ENCODE results near the gene EXOC3. TPM values are rescaled to one million over a fixed set of nuclear protein-coding genes. Genes with fewer than 3 reads are reported as not detected.

The EXOC3 gene
- total and polyA plus RNA-seq, 2 of the 8 experiments (the other 6 are each of a cell fraction or from before 2014, with no cell fraction given): 14.4 to 30.0 TPM

DNA sequence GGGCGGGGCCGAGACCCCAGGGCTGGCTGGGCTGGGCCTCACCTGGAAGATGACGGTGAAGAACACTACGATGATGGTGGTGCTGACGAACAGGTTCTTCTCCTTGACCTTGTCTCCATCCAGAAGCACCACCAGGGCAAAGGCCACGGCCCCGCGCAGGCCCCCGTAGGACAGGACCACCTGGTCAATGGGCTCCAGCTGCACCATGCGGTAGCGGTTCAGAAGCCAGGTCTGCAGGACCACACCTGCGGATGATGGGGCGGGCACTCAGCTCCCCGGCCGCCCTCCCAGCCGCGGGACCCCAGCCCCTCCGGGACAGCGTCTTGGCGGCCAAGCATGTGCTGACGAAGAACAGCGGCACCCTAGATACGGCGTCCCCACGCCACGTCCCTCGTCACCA, 39.5 kb downstream of the EXOC3 start:
- no peak overlapping the region for H4K91ac ChIP-seq (replicated peaks; ENCODE audit: insufficient read length, low read length)
- H3K79me1 ChIP-seq (ENCODE audit: low read depth, low read length): no peaks in the 10 kb centered on the region
- no peak overlapping the region for H4K5ac ChIP-seq (ENCODE audit: insufficient read length, low read depth, low read length)
- no peak overlapping the region for H4K8ac ChIP-seq (ENCODE audit: extremely low read depth, insufficient read depth, low read length)
- no peak overlapping the region for H2AFZ ChIP-seq (ENCODE audit: low read length)
- no peak for DNase-seq (ENCODE audit: low read depth in 1 of 2, low spot score in 2 of 2)
- no peaks in the 10 kb centered on the region for H3K4me1 ChIP-seq (replicated peaks in 1 of 4; ENCODE audit: control insufficient read depth in 3 of 4, insufficient read depth in 4 of 4, low read length in 3 of 4)
- H2BK15ac ChIP-seq (ENCODE audit: low read length): no peak overlapping the region
- no peak overlapping the region for H3K4me3 ChIP-seq (ENCODE audit: extremely low read depth in 1 of 4, insufficient read depth in 2 of 4, low read depth in 3 of 4, low read length in 4 of 4)
- H3K23me2 ChIP-seq (ENCODE audit: low read depth, low read length): no peaks in the 10 kb centered on the region
- no peak overlapping the region for H3K4ac ChIP-seq (replicated peaks; ENCODE audit: insufficient read length, low read depth, low read length)
- ChIA-PET CTCF (ENCODE audit: partially characterized antibody) (interaction anchor here (0.7 kb wide), 1 partner anchor 36 kb away, joined by 3 read pairs; no protein-coding TSS in a partner anchor), POLR2A (ENCODE audit: partially characterized antibody) (no interaction called here)
- H3K27me3 ChIP-seq (replicated peaks in 1 of 4; ENCODE audit: control insufficient read depth in 3 of 4, extremely low read depth in 1 of 4, insufficient read depth in 3 of 4, low read length in 3 of 4): no peaks in the 10 kb centered on the region; a peak in 3 of 7 replicates
- no peaks in the 10 kb centered on the region for H3K79me2 ChIP-seq (ENCODE audit: control insufficient read depth in 1 of 2, insufficient read depth in 2 of 2, low read length in 2 of 2)
- FAIRE-seq: no peak
- H3K23ac ChIP-seq (ENCODE audit: insufficient read length): no peak overlapping the region
- no peak overlapping the region for H2BK20ac ChIP-seq (ENCODE audit: low read length)
- no peak overlapping the region for H3K4me2 ChIP-seq (ENCODE audit: insufficient read depth in 1 of 2, low read depth in 2 of 2, low read length in 2 of 2)
- no peak overlapping the region for H2BK120ac ChIP-seq (replicated peaks; ENCODE audit: low read depth, low read length)
- no peaks in the 10 kb centered on the region for H3K9me3 ChIP-seq (ENCODE audit: insufficient read depth in 2 of 2, low read depth in 1 of 2, low read length in 1 of 2)
- 96% methylated on average over 18 of the region's 27 CpGs; no CpG with 5 or more reads in 1 of the 2 experiments for WGBS, 2 experiments (ENCODE audit: extremely low coverage in 1 of 2, insufficient coverage in 1 of 2, insufficient read length in 1 of 2, insufficient replicate concordance in 2 of 2, low coverage in 1 of 2, low lambda C conversion rate in 2 of 2, missing lambda C conversion rate in 1 of 2)
- H2BK5ac ChIP-seq (ENCODE audit: low read depth, low read length): no peak overlapping the region
- no peak overlapping the region for H3K14ac ChIP-seq (ENCODE audit: insufficient read length)
- no peak overlapping the region for H2AK5ac ChIP-seq (ENCODE audit: low read depth, low read length)
- H3K9ac ChIP-seq (replicated peaks in 1 of 4; ENCODE audit: extremely low read depth in 1 of 4, low read depth in 3 of 4, low read length in 3 of 4): no peak overlapping the region
- H4K20me1 ChIP-seq (replicated peaks in 1 of 2; ENCODE audit: control insufficient read depth in 1 of 2, insufficient read depth in 2 of 2, low read length in 2 of 2): peaks cover 0 to 1% of the 10 kb centered on the region in 2 experiments
- no peak overlapping the region for H3K18ac ChIP-seq (ENCODE audit: extremely low read depth, low read length)
- H3K36me3 ChIP-seq (ENCODE audit: control insufficient read depth in 2 of 4, insufficient read depth in 4 of 4, low read length in 3 of 4): no peaks in the 10 kb centered on the region
- H3K27ac ChIP-seq (ENCODE audit: low read depth, low read length): no peak overlapping the region
- H3K56ac ChIP-seq (replicated peaks; ENCODE audit: insufficient read length, low read depth, low read length): no peak overlapping the region
- no peak overlapping the region for H2BK12ac ChIP-seq (ENCODE audit: low read depth, low read length)
- TF ChIP-seq EZH2 (IDR thresholded peaks at IDR 0.05; ENCODE audit: low read depth, low read length, severe bottlenecking): no peak
- no peak for TF ChIP-seq CREB1 (IDR thresholded peaks at IDR 0.05)
- TF ChIP-seq GTF2F1 (IDR thresholded peaks at IDR 0.05; ENCODE audit: borderline replicate concordance, low read depth, low read length): no peak
- no peak for TF ChIP-seq ATF3 (IDR thresholded peaks at IDR 0.05; ENCODE audit: insufficient read depth, low read depth, low read length)
- no peak for TF ChIP-seq KDM5A (IDR thresholded peaks at IDR 0.05; ENCODE audit: low read length)
- no peak for TF ChIP-seq ZNF274 (IDR thresholded peaks at IDR 0.05; ENCODE audit: borderline replicate concordance, extremely low read depth, low read length)
- TF ChIP-seq TBP (IDR thresholded peaks at IDR 0.05; ENCODE audit: low read depth, low read length): no peak
- TF ChIP-seq MAX (IDR thresholded peaks at IDR 0.05): no peak
- TF ChIP-seq MAFK (IDR thresholded peaks at IDR 0.05; ENCODE audit: low read depth, low read length): no peak
- no peak for TF ChIP-seq CBX8 (IDR thresholded peaks at IDR 0.05; ENCODE audit: borderline replicate concordance, low read depth, low read length)
- TF ChIP-seq RAD21 (IDR thresholded peaks at IDR 0.05 in 1 of 2, conservative IDR thresholded peaks at IDR 0.05 in 1 of 2; ENCODE audit: low read depth in 2 of 2, low read length in 2 of 2): no peak
- TF ChIP-seq BACH1 (IDR thresholded peaks at IDR 0.05; ENCODE audit: low read length): no peak
- no peak for TF ChIP-seq CHD2 (IDR thresholded peaks at IDR 0.05; ENCODE audit: low read length)
- TF ChIP-seq TAF1 (IDR thresholded peaks at IDR 0.05; ENCODE audit: low read depth, low read length): no peak
